Measurements from ENCODE around the gene PHACTR2. TPM values are rescaled to one million over a fixed set of nuclear protein-coding genes. Genes with fewer than 3 reads are reported as not detected.
"Not testable (repeated sequence)": the region's sequence is repeated elsewhere in the genome, so short reads cannot be mapped to it uniquely, and the experiment has no call there.

PHACTR2 gene
- 75.9 TPM for total RNA-seq
- long read RNA-seq, full-length matches to known transcripts = 20 of 29 reads
- long read RNA-seq, partial matches to known transcripts = 6 of 29 reads
- long read RNA-seq, other reads (novel, unspliced or antisense) = 3 of 29 reads

DNA sequence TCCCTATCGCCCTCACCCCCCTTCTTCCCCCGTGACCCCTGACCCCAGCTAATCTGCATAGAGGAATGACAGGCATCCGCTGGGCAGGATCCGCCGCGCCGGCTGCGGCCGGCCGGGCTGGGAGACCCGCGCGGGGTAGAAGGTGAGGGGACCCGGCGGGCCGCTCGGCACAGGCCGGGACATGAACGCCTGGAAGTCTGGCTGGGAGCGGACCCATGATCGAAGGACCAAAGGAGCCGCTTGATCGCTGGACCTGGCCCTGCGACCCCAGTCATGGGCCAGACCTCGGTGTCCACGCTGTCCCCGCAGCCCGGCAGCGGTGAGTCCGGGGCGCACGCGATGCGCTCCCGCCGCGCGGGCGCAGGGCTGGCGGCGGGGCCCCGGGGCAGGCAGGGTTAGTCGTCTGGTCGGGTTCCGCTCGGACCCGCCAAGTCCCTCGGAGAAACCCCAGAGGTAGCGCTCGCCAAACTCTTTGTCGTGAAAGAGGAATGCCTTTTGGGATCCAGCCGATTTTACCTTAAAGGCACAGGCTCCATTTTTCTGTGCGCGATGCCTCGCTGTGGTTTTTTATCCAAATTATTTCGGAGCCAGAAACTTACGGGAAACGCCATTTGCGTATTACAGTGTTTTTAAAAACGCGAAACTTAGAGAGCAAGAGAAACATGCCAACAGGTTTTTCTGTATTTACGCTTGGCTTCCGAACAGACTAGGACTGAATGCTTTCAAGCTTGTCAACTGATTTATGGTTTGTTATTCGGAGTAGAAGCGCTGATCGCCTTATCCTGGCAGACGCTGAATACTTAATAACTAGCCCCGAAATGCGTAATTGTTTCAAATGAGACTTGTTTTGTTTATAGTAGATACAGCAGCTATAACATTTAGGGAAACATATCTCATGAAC is at the start of gene PHACTR2:
Gene PHACTR2 (plus strand): TSS at position 75 of the 901 bp plus-strand sequence. CDS start 199 bp downstream, at position 274.
- intact Hi-C loops (cut with DNase I) = loop anchor here (1.0 to 5.0 kb wide), 6 partner anchors 19 to 539 kb away; partner anchors contain the start of genes LTV1 and PLAGL1
- peak; percentile 92 for ATAC-seq
- peak; percentile 89 for DNase-seq (ENCODE audit: missing footprints)

DNA sequence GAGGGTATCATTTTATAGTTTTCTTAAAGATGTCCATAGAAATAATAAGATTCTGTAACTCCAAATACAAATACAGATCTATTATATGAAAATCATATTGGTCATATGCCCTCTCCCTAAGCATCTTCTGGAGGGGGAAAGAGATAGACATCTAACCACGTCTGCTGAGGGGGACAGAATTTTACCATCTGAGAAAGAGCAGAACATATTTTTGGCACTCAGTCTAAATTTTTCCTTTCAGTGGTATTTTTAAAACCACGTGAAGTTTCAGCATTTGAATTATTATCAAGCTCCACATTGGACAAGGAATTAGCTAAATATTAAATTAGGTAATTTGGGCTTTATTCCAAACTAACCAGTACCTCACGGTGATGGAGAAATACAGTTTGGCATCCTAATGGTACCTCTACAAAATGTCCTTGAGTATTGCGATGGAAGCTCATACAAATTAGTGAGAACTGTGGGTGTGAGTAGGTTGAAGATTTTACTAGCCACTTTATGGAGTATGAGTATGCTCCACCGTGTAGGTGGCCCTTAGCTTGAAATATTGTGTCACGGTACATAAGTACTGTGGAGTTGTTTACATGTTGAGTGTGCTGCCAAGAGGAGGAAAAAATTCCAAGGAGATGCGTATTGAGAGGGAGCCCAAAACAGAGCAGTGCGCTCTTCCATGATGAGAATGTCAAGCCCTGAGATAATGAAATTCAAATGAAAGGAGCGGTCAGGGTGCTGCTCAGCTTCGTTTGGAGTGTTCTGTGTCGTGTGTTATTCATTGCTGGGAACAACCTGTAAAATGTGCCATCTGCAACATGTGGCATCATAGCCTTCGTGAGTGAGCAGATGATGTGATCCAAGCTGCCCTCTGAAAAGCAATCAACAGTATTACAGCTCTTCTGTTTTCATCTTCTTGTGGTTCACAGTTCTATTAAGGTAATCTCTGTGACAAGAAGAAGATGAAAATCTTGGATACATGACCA is 48.4 kb upstream of the PHACTR2 start:
- DNase-seq (ENCODE audit: missing footprints) (no peak), ATAC-seq (no peak)
- intact Hi-C loops (cut with DNase I) = no loop called here

DNA sequence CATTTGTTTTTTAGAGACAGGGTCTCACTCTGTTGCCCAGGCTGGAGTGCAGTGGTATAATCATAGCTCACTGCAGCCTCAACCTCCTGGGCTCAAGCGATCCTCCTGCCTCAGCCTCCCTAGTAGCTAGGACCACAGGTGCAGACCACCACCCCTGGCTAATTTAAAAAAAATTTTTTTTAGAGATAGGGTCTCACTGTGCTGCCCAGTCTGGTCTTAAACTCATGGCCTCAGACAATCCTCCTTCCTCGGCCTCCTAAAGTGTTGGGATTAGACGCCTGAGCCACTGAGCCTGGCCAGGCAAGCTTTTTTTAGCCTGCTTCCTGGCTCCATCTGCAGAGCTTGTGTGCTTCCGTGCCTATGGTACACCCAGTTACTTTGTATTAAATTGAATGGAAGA is 46.6 kb upstream of the PHACTR2 start:
- DNase-seq (ENCODE audit: missing footprints); intact Hi-C loops (cut with DNase I): not testable (repeated sequence)

DNA sequence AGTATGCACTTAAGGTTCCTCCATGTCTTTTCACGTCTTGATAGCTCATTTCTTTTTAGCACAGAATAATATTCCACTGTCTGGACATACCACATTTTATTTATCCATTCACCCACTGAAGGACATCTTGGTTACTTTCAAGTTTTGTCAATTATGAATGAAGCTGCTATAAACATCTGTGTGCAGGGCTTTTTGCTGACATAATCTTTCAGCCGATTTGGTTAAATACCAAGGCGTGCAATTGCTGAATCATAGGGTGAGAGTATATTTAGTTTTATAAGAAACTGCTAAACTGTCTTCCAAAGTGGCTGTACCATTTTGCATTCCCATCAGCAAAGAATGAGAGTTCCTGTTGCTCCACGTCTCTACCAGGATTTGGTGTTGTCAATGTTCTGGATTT is 44.9 kb upstream of the PHACTR2 start:
- no peak for ATAC-seq
- no peak for DNase-seq (ENCODE audit: missing footprints)
- intact Hi-C loops (cut with DNase I) = no loop called here

More for the DNA sequence above, 46.6 kb upstream of the PHACTR2 start:
- not testable (repeated sequence) for ATAC-seq

DNA sequence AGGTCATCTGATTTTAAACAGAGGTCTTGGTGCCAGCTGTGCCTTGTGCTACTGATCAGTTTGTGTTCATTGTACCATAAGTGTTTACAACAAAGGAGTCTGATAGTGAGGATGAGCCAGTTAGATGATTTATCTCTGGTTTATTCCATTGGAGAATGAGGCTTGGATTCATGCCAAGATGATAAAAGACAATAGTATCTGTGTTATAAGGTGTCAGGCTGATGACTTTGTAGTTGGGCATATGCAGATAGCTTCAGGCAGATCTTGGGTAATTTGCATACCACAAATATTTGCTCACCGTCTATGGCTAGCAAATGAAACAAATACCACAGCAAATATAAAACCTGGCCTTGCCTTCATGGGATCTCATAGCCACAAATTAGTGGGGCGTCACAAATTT is 43.3 kb upstream of the PHACTR2 start:
- DNase-seq (ENCODE audit: missing footprints) (no peak), ATAC-seq (no peak)
- intact Hi-C loops (cut with DNase I) = no loop called here

DNA sequence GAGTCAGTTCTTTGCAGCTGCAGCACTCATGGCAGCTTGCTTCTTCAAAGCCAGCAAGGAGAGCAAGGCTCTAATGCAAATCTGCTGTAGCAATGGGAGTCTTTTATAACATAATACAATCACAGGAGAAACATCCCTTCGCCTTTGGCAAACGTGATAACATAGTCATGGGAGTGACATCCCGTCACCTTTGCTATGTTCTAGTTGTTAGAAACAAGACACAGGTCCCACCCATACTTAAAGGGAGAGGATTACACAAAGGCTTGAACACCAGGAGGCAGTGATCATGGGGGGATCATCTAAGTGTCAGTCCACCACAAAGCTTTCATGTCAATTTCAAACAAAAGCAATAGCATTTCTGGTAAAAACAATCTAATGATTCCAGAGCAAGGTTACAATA is 40.1 kb upstream of the PHACTR2 start:
- ATAC-seq (no peak), DNase-seq (ENCODE audit: missing footprints) (no peak)
- intact Hi-C loops (cut with DNase I) = no loop called here

DNA sequence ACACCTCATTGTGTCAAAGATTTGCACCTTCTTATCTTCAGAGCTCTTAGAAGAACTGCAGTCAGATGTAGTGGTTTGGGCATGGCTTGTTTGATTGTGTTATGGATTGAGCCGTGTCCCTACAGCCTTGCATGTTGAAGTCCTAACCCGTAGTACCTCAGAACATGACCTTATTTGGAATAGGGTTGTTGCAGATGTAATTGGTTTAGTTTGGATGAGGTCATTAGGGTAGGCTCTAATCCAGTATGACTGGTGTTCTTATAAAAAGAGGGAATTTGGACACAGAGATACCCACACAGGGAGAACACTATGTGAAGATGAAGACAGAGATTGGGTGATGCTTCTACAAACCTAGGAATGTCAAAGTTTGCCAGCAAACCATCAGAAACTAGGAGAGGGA is 35.4 kb upstream of the PHACTR2 start:
- ATAC-seq (no peak), DNase-seq (ENCODE audit: missing footprints) (no peak)
- intact Hi-C loops (cut with DNase I) = no loop called here

DNA sequence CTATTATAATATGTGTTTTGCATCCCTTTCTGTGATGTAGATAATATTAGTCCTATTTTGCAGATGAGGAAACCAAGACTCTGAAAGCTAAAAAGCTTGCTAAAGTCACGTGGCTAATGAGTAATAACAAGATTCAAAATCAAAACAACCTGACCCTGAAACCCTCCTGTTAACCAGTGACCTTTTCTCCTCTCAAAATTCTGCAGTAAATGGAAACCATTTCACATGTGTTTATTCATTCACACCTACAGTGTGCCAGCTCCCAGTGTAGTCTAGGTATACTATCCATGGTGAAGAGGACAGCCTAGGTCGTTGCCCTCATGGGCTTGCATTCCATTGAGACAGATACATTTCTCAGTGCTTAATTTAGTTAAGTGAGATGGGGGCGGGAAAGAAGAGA is 30.6 kb upstream of the PHACTR2 start:
- ATAC-seq (no peak), DNase-seq (ENCODE audit: missing footprints) (no peak)
- intact Hi-C loops (cut with DNase I) = no loop called here

DNA sequence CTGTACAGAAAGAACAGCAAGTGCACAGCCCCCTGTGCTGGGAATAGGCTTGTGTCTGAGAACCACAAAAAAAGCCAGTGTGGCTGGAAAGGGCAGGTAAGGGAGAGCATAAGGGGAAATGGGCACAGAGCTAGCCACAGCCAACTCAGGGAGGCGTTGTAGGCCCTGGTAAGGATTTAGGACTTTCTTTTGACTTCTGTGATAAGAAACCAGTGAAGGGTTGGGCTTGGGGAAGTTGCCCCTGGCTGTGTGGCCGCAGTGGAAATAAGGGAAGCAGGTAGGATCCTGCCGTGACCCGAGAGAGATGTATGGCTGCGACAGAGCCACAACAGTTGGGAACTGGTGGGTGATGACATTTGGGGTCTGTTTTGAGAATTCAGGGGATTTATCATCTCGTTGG is 30.0 kb upstream of the PHACTR2 start:
- DNase-seq (ENCODE audit: missing footprints) (no peak), ATAC-seq (no peak)
- intact Hi-C loops (cut with DNase I) = no loop called here

DNA sequence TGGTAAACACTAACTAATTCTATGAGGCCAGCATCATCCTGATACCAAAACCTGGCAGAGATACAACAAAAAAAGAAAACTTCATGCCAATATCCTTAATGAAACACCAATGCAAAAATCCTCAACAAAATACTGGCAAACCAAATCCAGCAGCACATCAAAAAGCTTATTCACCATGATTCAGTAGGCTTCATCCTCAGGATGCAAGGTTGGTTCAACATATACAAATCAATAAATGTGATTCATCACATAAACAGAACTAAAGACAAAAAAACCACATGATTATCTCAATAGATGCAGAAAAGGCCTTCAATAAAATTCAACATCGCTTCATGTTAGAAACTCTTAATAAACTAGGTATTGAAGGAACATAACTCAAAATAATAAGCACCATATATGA is 28.4 kb upstream of the PHACTR2 start:
- DNase-seq (ENCODE audit: missing footprints); ATAC-seq; intact Hi-C loops (cut with DNase I): not testable (repeated sequence)

DNA sequence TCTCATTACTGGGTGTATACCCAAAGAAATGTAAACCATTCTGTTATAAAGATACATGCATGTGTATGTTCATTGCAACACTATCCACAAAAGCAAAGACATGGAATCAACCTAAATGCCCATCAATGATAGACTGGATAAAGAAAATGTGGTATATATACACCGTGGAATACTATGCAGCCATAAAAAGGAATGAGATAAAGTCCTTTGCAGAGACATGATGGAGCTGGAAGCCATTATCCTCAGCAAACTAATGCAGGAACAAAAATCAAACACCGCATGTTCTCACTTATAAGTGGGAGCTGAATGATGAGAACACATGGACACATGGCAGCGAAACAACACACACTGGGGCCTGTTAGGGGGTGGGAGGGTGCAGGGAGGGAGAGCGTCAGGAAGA is 26.4 kb upstream of the PHACTR2 start:
- DNase-seq (ENCODE audit: missing footprints); ATAC-seq; intact Hi-C loops (cut with DNase I): not testable (repeated sequence)

DNA sequence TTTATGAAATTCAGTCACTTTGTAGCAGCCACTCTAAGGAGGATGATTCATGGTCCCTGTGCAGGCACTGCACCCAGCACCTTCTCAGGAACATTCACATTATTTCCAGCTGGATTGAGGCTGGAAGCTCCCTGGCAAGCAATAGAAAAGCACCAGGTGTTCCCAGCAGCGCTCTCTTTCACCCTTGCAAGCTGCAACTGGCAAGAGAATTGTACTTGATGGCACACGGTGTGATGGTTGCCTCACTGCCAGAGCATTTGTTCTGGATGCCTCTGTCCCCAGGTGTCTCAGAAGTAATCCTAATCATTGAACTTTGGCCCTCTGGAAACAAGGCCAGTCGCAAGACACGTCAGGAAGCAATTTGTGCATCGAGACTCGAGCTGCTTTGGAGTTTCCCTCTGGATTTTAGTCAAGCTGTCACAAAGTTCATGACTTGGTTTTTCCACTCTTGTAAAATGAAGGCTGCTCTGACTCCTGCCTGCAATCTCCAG is 24.9 kb upstream of the PHACTR2 start:
- DNase-seq (ENCODE audit: missing footprints) = no peak
- ATAC-seq = no peak
- intact Hi-C loops (cut with DNase I) = no loop called here

DNA sequence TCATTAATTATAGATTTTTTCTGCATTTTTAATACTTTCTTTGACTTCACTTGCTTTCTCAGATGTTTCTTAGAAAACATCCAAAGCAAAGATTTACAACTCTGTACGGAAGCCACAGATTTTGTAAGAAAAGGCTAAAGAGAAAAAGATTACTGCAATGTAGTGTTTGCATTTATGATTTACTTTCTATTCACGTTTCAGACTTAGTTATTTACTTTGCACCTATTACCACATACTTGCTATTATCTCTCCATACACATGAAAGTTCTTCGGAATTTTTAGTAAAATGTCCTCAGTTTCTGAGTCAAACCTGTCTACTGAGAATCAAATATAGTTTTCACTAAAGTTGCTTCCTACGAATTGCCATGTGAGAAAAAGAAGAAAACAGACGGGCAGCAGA is 22.2 kb upstream of the PHACTR2 start:
- no peak for ATAC-seq

DNA sequence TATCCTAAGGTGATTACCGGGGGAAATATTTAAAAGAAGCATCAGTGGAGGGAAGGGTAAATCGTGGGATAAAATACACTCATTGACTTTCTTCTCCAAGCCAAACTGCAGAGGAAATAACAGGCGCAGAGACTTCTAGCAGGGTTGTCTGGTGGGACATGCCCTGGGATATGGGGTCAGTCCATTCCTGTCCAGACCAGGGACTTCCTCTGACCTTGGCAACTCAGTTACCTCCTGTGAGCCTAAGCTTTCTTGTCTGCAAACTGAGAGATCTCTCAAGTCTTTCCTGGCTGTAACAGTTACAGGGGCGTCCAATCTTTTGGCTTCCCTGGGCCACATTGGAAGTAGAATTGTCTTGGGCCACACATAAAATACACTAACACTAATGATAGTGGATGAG is 21.7 kb upstream of the PHACTR2 start:
- DNase-seq (ENCODE audit: missing footprints) = no peak
- intact Hi-C loops (cut with DNase I) = no loop called here
- no peak for ATAC-seq

More for the DNA sequence above, 22.2 kb upstream of the PHACTR2 start:
- no peak for DNase-seq (ENCODE audit: missing footprints)
- intact Hi-C loops (cut with DNase I) = no loop called here

DNA sequence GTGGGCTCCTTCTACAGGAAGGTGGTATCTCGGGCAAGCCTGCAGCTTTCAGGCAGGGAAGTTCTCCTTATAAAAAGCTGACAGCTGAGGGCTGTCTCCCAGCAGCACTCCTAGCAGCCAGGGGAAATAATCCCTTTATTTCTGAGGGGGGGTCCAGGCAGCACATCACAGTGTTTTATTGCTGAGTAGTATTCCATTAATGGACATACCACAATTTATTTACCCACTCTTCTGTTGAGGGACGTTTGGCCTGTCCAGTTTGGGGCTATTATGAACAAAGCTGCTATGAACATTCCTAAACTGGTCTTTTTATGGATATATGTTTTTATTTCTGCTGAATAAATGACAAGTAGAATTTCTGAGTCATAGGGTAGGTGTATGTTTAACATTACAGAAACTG is 20.0 kb upstream of the PHACTR2 start:
- DNase-seq (ENCODE audit: missing footprints) = no peak
- no peak for ATAC-seq
- intact Hi-C loops (cut with DNase I) = no loop called here

DNA sequence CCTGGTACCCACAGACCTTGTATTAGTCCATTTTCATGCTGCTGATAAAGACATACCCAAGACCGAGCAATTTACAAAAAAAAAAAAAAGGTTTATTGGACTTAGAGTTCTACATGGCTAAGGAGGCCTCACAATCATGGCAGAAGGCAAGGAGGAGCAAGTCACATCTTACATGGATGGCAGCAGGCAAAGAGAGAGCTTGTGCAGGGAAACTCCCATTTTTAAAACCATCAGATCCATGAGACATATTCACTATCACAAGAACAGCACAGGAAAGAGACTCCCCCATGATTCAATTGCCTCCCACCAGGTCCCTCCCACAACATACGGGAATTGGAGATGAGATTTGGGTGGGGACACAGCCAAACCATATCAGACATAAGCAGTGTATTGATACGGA is 17.6 kb upstream of the PHACTR2 start:
- DNase-seq (ENCODE audit: missing footprints); ATAC-seq; intact Hi-C loops (cut with DNase I): not testable (repeated sequence)

DNA sequence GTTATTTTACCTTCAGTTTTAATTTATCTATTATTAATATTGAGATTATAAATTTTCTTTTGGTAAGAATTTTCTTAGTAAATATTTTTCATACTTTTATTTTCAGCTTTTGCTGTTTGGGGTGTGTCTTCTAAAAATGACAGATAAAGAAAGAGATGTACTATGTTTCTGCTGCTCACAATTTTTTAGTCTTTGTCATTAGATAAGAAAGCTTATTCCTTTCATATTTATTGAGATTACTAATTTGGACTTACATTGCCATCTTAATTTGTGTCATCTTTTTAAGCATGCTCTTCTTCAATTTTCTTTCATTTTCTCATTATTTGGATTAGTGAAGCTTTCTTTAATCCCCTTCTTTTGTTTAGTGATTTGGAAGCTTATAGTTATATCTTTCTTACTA is 13.6 kb upstream of the PHACTR2 start:
- ATAC-seq (no peak), DNase-seq (ENCODE audit: missing footprints) (no peak)
- intact Hi-C loops (cut with DNase I) = no loop called here

DNA sequence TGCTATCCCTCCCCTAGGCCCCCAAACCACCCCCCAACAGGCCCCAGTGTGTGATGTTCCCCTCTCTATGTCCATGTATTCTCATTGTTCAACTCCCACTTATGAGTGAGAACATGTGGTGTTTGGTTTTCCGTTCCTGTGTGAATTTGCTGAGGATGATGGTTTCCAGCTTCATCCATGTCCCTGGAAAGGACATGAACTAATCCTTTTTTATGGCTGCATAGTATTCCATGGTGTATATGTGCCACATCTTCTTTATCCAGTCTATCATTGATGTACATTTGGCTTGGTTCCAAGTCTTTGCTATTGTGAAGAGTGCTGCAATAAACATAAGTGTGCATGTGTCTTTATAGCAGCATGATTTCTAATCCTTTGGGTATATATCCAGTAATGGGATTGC is 11.8 kb upstream of the PHACTR2 start:
- DNase-seq (ENCODE audit: missing footprints); ATAC-seq; intact Hi-C loops (cut with DNase I): not testable (repeated sequence)

DNA sequence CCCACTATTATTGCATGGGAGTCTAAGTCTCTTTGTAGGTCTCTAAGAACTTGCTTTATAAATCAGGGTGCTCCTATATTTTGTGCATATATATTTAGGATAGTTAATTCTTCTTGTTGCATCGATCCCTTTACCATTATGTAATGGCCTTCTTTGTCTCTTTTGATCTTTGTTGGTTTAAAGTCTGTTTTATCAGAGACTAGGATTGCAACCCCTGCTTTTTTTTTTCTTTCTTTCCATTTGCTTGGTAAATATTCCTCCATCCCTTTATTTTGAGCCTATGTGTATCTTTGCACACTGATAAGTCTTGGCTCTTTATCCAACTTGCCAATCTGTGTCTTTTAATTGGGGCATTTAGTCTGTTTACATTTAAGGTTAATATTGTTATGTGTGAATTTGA is 8.3 kb upstream of the PHACTR2 start:
- intact Hi-C loops (cut with DNase I); ATAC-seq; DNase-seq (ENCODE audit: missing footprints): not testable (repeated sequence)

Data from Right ventricle myocardium inferior (tissue), 1 donor.